Rectal smooth muscle tissue (tissue), 1 donor: ENCODE data around the gene RER1.

Experiments
- H3K27ac ChIP-seq: one replicate; pipeline ENCODE4 v1.7.0; 2013; ENCODE audit warnings: low read depth, low read length, inconsistent platforms
- H3K27me3 ChIP-seq: one replicate; pipeline ENCODE4 v1.7.0; 2013; ENCODE audit warnings: low read length; ENCODE audit not compliant: control insufficient read depth, insufficient read depth
- H3K36me3 ChIP-seq: one replicate; pipeline ENCODE4 v1.7.0; 2013; ENCODE audit warnings: low read length; ENCODE audit not compliant: control insufficient read depth, insufficient read depth
- H3K4me1 ChIP-seq: one replicate; pipeline ENCODE4 v1.7.0; 2013; ENCODE audit warnings: low read length; ENCODE audit not compliant: control insufficient read depth, insufficient read depth
- H3K4me3 ChIP-seq: one replicate; pipeline ENCODE4 v1.7.0; 2013; ENCODE audit warnings: low read length
- H3K9ac ChIP-seq: one replicate; pipeline ENCODE4 v1.7.0; 2013; ENCODE audit warnings: low read length

RER1 gene

GRCh38 chr1:2375246-2375922 lies 16.3 kb upstream of the RER1 start:
- Histone ChIP-seq H3K4me3 (no peak overlapping the region), H3K36me3 (no peaks in the 10 kb centered on the region), H3K27ac (no peak overlapping the region), H3K9ac (no peak overlapping the region), H3K4me1 (no peaks in the 10 kb centered on the region), H3K27me3 (no peaks in the 10 kb centered on the region)

GRCh38 chr1:2375923-2376260 lies 15.7 kb upstream of the RER1 start:
- Histone ChIP-seq H3K36me3 (no peaks in the 10 kb centered on the region), H3K27ac (no peak overlapping the region), H3K27me3 (no peaks in the 10 kb centered on the region), H3K9ac (no peak overlapping the region), H3K4me1 (no peaks in the 10 kb centered on the region), H3K4me3 (no peak overlapping the region)

GRCh38 chr1:2376261-2376741 lies 15.3 kb upstream of the RER1 start:
- Histone ChIP-seq H3K4me3 (no peak overlapping the region), H3K27ac (no peak overlapping the region), H3K27me3 (no peaks in the 10 kb centered on the region), H3K4me1 (no peaks in the 10 kb centered on the region), H3K9ac (no peak overlapping the region), H3K36me3 (no peaks in the 10 kb centered on the region)

GRCh38 chr1:2376931-2377672 lies 14.5 kb upstream of the RER1 start:
- Histone ChIP-seq H3K36me3 (no peaks in the 10 kb centered on the region), H3K4me1 (peaks cover 2% of the 10 kb centered on the region), H3K27me3 (no peaks in the 10 kb centered on the region), H3K27ac (no peak overlapping the region), H3K4me3 (no peak overlapping the region), H3K9ac (no peak overlapping the region)

- H3K27me3 ChIP-seq: no peaks in the 10 kb centered on the region
- H3K4me3 ChIP-seq: no peak overlapping the region
- H3K9ac ChIP-seq: no peak overlapping the region
- no peak overlapping the region for H3K27ac ChIP-seq
- H3K4me1 ChIP-seq: peaks cover 2% of the 10 kb centered on the region
- no peaks in the 10 kb centered on the region for H3K36me3 ChIP-seq
Measured at GRCh38 chr1:2377751-2378440, 13.7 kb upstream of the RER1 start.

- no peaks in the 10 kb centered on the region for H3K27me3 ChIP-seq
- H3K4me3 ChIP-seq: no peak overlapping the region
- H3K4me1 ChIP-seq: peaks cover 2% of the 10 kb centered on the region
- H3K27ac ChIP-seq: no peak overlapping the region
- no peak overlapping the region for H3K9ac ChIP-seq
- H3K36me3 ChIP-seq: no peaks in the 10 kb centered on the region
Measured at GRCh38 chr1:2378441-2378851, 13.2 kb upstream of the RER1 start.

- H3K27ac ChIP-seq: no peak overlapping the region
- H3K4me3 ChIP-seq: no peak overlapping the region
- no peak overlapping the region for H3K9ac ChIP-seq
- no peaks in the 10 kb centered on the region for H3K36me3 ChIP-seq
- H3K4me1 ChIP-seq: peaks cover 2% of the 10 kb centered on the region
- no peaks in the 10 kb centered on the region for H3K27me3 ChIP-seq
Measured at GRCh38 chr1:2378956-2379732, 12.5 kb upstream of the RER1 start.

GRCh38 chr1:2379733-2380404 lies 11.8 kb upstream of the RER1 start:
- H3K9ac ChIP-seq: no peak overlapping the region
- H3K36me3 ChIP-seq: no peaks in the 10 kb centered on the region
- no peak overlapping the region for H3K27ac ChIP-seq
- H3K4me1 ChIP-seq: peaks cover 2% of the 10 kb centered on the region
- no peaks in the 10 kb centered on the region for H3K27me3 ChIP-seq
- no peak overlapping the region for H3K4me3 ChIP-seq

- Histone ChIP-seq H3K27ac (no peak overlapping the region), H3K9ac (no peak overlapping the region), H3K4me1 (peaks cover 2% of the 10 kb centered on the region), H3K4me3 (no peak overlapping the region), H3K36me3 (no peaks in the 10 kb centered on the region), H3K27me3 (no peaks in the 10 kb centered on the region)
Measured at GRCh38 chr1:2380816-2381591, 10.6 kb upstream of the RER1 start.

GRCh38 chr1:2381741-2382620 lies 9.7 kb upstream of the RER1 start:
- Histone ChIP-seq H3K4me1 (peaks cover 2% of the 10 kb centered on the region), H3K27ac (no peak overlapping the region), H3K9ac (no peak overlapping the region)

More at GRCh38 chr1:2381741-2382620, 9.7 kb upstream of the RER1 start:
- Histone ChIP-seq H3K27me3 (no peaks in the 10 kb centered on the region), H3K36me3 (no peaks in the 10 kb centered on the region), H3K4me3 (no peak overlapping the region)
